B cell (primary cell): ENCODE measurements around the gene ELP2. TPM values are rescaled to one million over a fixed set of nuclear protein-coding genes. Genes with fewer than 3 reads are reported as not detected.

ENCODE experiments used
- ATAC-seq: fragments of 200-7000 bp; cut with Tn5 transposase; one replicate; pipeline ENCODE4 v1.10.0; 2021; ENCODE audit warnings: low read depth, mild to moderate bottlenecking, moderate number of reproducible peaks, moderate library complexity
- CTCF ChIA-PET: fragments of 350-600 bp; sonication (Branson Sonifier 250); formaldehyde crosslinking; loops from one replicate; lab custom pipeline; 2021; ENCODE audit warnings: antibody characterized with exemption, inconsistent platforms; lab: Charles Lee
- POLR2A ChIA-PET: fragments of 350-600 bp; sonication (Branson Sonifier 250); formaldehyde crosslinking; loops from one replicate; lab custom pipeline; 2021; ENCODE audit warnings: antibody characterized with exemption; lab: Charles Lee
- DNase-seq: peaks from one replicate; pipeline ENCODE4 v3.0.0; 2013
- H2AFZ ChIP-seq: 2 replicates; pipeline ENCODE4 v1.6.1; 2012; ENCODE audit warnings: mild to moderate bottlenecking, low read depth, low read length; ENCODE audit not compliant: insufficient read depth, poor library complexity, severe bottlenecking
- H3K27ac ChIP-seq, 2 donors: 1 replicate in 1 of 2; 2 replicates in 1 of 2; pipeline ENCODE4 v1.5.1; 2012 to 2013; ENCODE audit warnings: low read length in 2 of 2, mild to moderate bottlenecking in 2 of 2, moderate library complexity in 1 of 2
- H3K27me3 ChIP-seq, 4 experiments: fragments of 200-600 bp in 1 of 4; sonication (generic) in 1 of 4; replicated peaks in 1 of 4; 1 replicate in 2 of 4; 2 replicates in 2 of 4; pipeline versions ENCODE4 v1.6.1 to v1.7.0; 2013 to 2016; ENCODE audit warnings: low read length in 3 of 4, mild to moderate bottlenecking in 2 of 4, mixed read lengths in 1 of 4, moderate library complexity in 1 of 4; ENCODE audit not compliant: insufficient read depth in 4 of 4, control insufficient read depth in 3 of 4; ENCODE audit errors: control extremely low read depth in 1 of 4
- H3K36me3 ChIP-seq, 2 experiments: replicated peaks in 1 of 2; 1 replicate in 1 of 2; 2 replicates in 1 of 2; pipeline versions ENCODE4 v1.6.1 to v1.7.1; 2013; ENCODE audit warnings: low read length in 1 of 2; ENCODE audit not compliant: insufficient read depth in 2 of 2, control insufficient read depth in 1 of 2; ENCODE audit errors: control extremely low read depth in 1 of 2, extremely low read depth in 1 of 2
- H3K4me1 ChIP-seq, 2 donors: fragments of 200-600 bp in 1 of 2; sonication (generic) in 1 of 2; 1 replicate in 1 of 2; 2 replicates in 1 of 2; pipeline versions ENCODE4 v1.5.1 to v1.6.1; 2013 to 2017; ENCODE audit warnings: low read length in 2 of 2; ENCODE audit not compliant: control insufficient read depth in 2 of 2, insufficient read depth in 2 of 2
- H3K4me2 ChIP-seq: replicated peaks from 2 replicates; pipeline ENCODE3; 2012; ENCODE audit warnings: mild to moderate bottlenecking, low read depth, low read length; ENCODE audit not compliant: poor library complexity, severe bottlenecking
- H3K4me3 ChIP-seq, 5 experiments: fragments of 200-600 bp in 1 of 5; sonication (generic) in 1 of 5; 1 replicate in 3 of 5; 2 replicates in 2 of 5; pipeline versions ENCODE4 v1.5.1 to v1.7.0; 2011 to 2016; ENCODE audit warnings: low read length in 4 of 5, mild to moderate bottlenecking in 4 of 5, low read depth in 2 of 5, control low read depth in 1 of 5, moderate library complexity in 1 of 5; ENCODE audit not compliant: insufficient read depth in 1 of 5; ENCODE audit errors: control extremely low read depth in 1 of 5, extremely low read depth in 1 of 5
- H3K79me2 ChIP-seq: fragments of 200-600 bp; sonication (generic); one replicate; pipeline ENCODE4 v1.6.0; 2016; ENCODE audit warnings: low read length; ENCODE audit not compliant: control insufficient read depth, insufficient read depth
- H3K9ac ChIP-seq: fragments of 200-600 bp; sonication (generic); 2 replicates; pipeline ENCODE4 v1.6.1; 2017; ENCODE audit warnings: mild to moderate bottlenecking, low read length, moderate library complexity
- H3K9me3 ChIP-seq, 3 donors: one replicate each; pipeline versions ENCODE4 v1.6.1 to v1.7.1; 2013; ENCODE audit warnings: low read length in 2 of 3; ENCODE audit not compliant: control insufficient read depth in 2 of 3, insufficient read depth in 1 of 3; ENCODE audit errors: control extremely low read depth in 1 of 3
- H4K20me1 ChIP-seq: 2 replicates; pipeline ENCODE4 v1.6.0; 2012; ENCODE audit warnings: mild to moderate bottlenecking, low read length; ENCODE audit not compliant: insufficient read depth, control insufficient read depth, poor library complexity, severe bottlenecking
- H3K27ac Mint-ChIP-seq: one replicate; pipeline ENCODE4 v1.8.0; 2021; ENCODE audit warnings: mixed read lengths
- H3K27me3 Mint-ChIP-seq: one replicate; pipeline ENCODE4 v1.8.0; 2021; ENCODE audit warnings: mixed read lengths
- H3K4me1 Mint-ChIP-seq: one replicate; pipeline ENCODE4 v1.8.0; 2021; ENCODE audit warnings: mixed read lengths
- H3K4me3 Mint-ChIP-seq: one replicate; pipeline ENCODE4 v1.8.0; 2021; ENCODE audit warnings: mixed read lengths
- H3K9me3 Mint-ChIP-seq: one replicate; pipeline ENCODE4 v1.8.0; 2022; ENCODE audit warnings: mixed read lengths; ENCODE audit not compliant: insufficient read depth
- EZH2 ChIP-seq: IDR thresholded peaks from 2 replicates; pipeline ENCODE4 v1.6.1; 2012; ENCODE audit warnings: borderline replicate concordance, low read depth, mild to moderate bottlenecking, moderate library complexity, low read length; ENCODE audit not compliant: insufficient read depth, poor library complexity, severe bottlenecking
- WGBS: methylation state at CpG from one replicate; pipeline ENCODE4 v1.1.5; 2013; ENCODE audit warnings: missing lambda C conversion rate; ENCODE audit not compliant: insufficient coverage; 5-methylcytosine and 5-hydroxymethylcytosine counted together
- intact Hi-C: fragments of 100-400 bp; cut with micrococcal nuclease; formaldehyde crosslinking; loops from one replicate; pipeline ENCODE4 v1.10.0; 2022
- polyA plus RNA-seq: library from polyadenylated mRNA; depleted of rRNA; stranded (reverse); fragments of >200 nt; gene quantifications from 2 replicates; pipeline ENCODE4 v1.2.3, GENCODE V29; 2012
- total RNA-seq, 2 donors: library from RNA; stranded (reverse); fragments of 120-200 nt in 1 of 2; gene quantifications; 1 replicate in 1 of 2; 2 replicates in 1 of 2; pipeline versions ENCODE4 v1.2.3 to v1.2.4, GENCODE V29; 2013 to 2022
- TF ChIP-seq, protein P1 (sequence below): fragments of 200-600 bp; IDR thresholded peaks from one replicate; pipeline ENCODE4 v1.8.0; 2022; ENCODE audit warnings: antibody characterized with exemption, mild to moderate bottlenecking

Gene ELP2
- total and polyA plus RNA-seq, 2 donors (not counting 1 experiment from before 2014, with no cell fraction given): 45.7 to 137 TPM

- H3K4me1 Mint-ChIP-seq: peaks cover 5% of the 10 kb centered on the region
- Histone ChIP-seq H3K4me3 (no peak overlapping the region), H4K20me1 (no peaks in the 10 kb centered on the region), H3K9ac (no peak overlapping the region), H3K4me1 (no peaks in the 10 kb centered on the region), H2AFZ (no peak overlapping the region), H3K79me2 (no peaks in the 10 kb centered on the region), H3K27me3 (no peaks in the 10 kb centered on the region), H3K9me3 (peaks cover 0 to 1% (median 0%) of the 10 kb centered on the region in 3 donors), H3K36me3 (no peaks in the 10 kb centered on the region), H3K27ac (no peak overlapping the region), H3K4me2 (no peak overlapping the region)
- DNase-seq (no peak), ATAC-seq (no peak)
- no peaks in the 10 kb centered on the region for H3K9me3 Mint-ChIP-seq
- WGBS: 88% methylated on average over 6 of the region's 6 CpGs
- intact Hi-C loops: no loop called here
- H3K27ac Mint-ChIP-seq: no peak overlapping the region
- no peak for TF ChIP-seq EZH2
- TF ChIP-seq, protein P1, sequence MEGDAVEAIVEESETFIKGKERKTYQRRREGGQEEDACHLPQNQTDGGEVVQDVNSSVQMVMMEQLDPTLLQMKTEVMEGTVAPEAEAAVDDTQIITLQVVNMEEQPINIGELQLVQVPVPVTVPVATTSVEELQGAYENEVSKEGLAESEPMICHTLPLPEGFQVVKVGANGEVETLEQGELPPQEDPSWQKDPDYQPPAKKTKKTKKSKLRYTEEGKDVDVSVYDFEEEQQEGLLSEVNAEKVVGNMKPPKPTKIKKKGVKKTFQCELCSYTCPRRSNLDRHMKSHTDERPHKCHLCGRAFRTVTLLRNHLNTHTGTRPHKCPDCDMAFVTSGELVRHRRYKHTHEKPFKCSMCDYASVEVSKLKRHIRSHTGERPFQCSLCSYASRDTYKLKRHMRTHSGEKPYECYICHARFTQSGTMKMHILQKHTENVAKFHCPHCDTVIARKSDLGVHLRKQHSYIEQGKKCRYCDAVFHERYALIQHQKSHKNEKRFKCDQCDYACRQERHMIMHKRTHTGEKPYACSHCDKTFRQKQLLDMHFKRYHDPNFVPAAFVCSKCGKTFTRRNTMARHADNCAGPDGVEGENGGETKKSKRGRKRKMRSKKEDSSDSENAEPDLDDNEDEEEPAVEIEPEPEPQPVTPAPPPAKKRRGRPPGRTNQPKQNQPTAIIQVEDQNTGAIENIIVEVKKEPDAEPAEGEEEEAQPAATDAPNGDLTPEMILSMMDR: no peak
- peaks cover 11% of the 10 kb centered on the region for H3K27me3 Mint-ChIP-seq
- H3K4me3 Mint-ChIP-seq: no peak overlapping the region
- ChIA-PET CTCF (no interaction called here), POLR2A (no interaction called here)
These were observed 81.9 kb downstream of the ELP2 start for GRCh38 chr18:36211612-36212065.

DNA sequence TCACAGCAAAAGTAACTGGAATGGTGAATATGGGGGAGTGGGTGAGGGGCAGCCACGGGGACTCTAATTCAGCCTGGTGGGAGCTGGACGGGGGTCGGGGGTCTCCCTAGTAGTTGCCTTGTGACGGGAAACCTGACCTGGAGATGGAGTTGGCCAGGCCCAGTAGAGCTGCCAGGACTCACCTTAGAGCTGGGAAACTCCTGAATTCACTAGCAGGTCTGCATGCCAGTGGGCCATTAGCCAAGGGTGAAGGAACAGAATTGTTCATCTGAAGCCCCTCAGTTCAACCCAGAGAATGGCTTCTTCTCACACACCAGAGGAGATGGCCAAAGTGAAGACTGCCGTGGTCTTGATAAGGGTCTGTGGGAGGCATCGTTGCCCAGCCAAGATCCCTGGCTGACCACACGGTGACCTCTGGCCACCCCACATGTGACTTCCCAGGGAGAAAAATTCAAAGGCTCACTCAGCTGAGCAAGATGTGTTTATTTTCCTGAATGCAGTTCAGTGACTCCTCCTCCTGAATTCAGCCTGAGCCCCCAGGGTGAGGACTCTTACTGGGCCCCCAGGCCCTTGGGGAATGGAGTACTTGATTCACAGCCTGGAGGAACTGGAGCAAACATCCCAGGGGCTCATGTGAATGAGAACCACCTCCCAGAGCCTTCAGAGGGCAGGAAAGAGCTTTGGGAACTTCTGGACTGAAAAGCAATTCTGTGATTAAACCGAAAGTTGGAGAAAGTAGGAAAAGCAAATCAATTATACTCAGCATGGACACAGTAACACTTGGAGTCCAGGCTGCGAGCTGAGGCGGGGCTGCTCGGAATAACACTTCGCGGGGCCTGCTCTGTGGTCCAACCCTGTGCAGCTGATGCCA, 82.8 kb downstream of the ELP2 start:
- no peak overlapping the region for H3K4me3 Mint-ChIP-seq
- no peaks in the 10 kb centered on the region for H3K36me3 ChIP-seq
- peaks cover 2% of the 10 kb centered on the region for H3K4me1 Mint-ChIP-seq
- no peak overlapping the region for H3K9ac ChIP-seq
- H3K4me3 ChIP-seq: no peak overlapping the region
- H3K79me2 ChIP-seq: no peaks in the 10 kb centered on the region
- no peak overlapping the region for H2AFZ ChIP-seq
- ChIA-PET CTCF (interaction anchor here (0.5 kb wide), 1 partner anchor 121 kb away, joined by 6 read pairs; no protein-coding TSS in a partner anchor), POLR2A (no interaction called here)
- H3K27me3 Mint-ChIP-seq: peaks cover 11% of the 10 kb centered on the region
- H3K27ac ChIP-seq: no peak overlapping the region
- no peak overlapping the region for H3K4me2 ChIP-seq
- no peaks in the 10 kb centered on the region for H3K9me3 ChIP-seq
- no peak overlapping the region for H3K27ac Mint-ChIP-seq
- DNase-seq: no peak
- TF ChIP-seq, protein P1: no peak
- TF ChIP-seq EZH2: no peak
- 89% methylated on average over 7 of the region's 13 CpGs for WGBS
- H3K9me3 Mint-ChIP-seq: no peaks in the 10 kb centered on the region
- no peaks in the 10 kb centered on the region for H3K27me3 ChIP-seq
- no peak for ATAC-seq
- intact Hi-C loops: no loop called here
- H3K4me1 ChIP-seq: no peaks in the 10 kb centered on the region
- no peaks in the 10 kb centered on the region for H4K20me1 ChIP-seq
